HG03378 (cell line): ENCODE measurements around the gene TACC2.
"Not testable (repeated sequence)": the region's sequence is repeated elsewhere in the genome, so short reads cannot be mapped to it uniquely, and the experiment has no call there.

Source experiments
- ATAC-seq: cut with Tn5 transposase; IDR thresholded peaks from one replicate; pipeline ENCODE4 v1.9.1; 2021; ENCODE audit warnings: mild to moderate bottlenecking, moderate library complexity; ENCODE audit not compliant: unreplicated experiment

TACC2 gene

GRCh38 chr10:121988361-121989324 is at the start of gene TACC2:
TACC2 (plus strand) TSS chr10:121989163; CDS start chr10:122021982, 32,819 bp downstream.
- ATAC-seq = no peak

- ATAC-seq = no peak
Observed at GRCh38 chr10:121941532-121941931, 47.4 kb upstream of the TACC2 start.

- no peak for ATAC-seq
Observed at GRCh38 chr10:121942749-121943416, 46.1 kb upstream of the TACC2 start.

GRCh38 chr10:121947343-121948330 is 41.3 kb upstream of the TACC2 start:
- no peak for ATAC-seq

DNA sequence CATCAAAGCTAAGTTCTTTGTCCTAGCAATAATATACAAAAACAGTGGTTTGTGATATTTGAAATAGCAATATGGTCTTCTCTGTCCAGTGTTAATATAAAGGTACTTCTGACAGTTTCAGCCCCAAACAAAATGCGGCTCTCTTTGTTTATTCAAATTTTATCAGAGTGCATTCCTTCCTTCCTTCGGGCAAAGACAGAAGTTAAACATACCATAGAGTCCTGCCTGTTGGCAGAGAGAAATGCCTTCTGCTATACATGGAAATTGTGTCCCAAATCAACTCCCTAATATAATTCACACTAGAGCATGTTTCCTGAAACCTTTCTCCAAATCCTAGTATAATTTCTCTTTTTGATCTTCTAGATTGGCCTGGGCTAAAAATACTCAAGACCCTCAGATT is 39.9 kb upstream of the TACC2 start:
- no peak for ATAC-seq

- no peak for ATAC-seq
Observed at GRCh38 chr10:121949451-121949850, 39.5 kb upstream of the TACC2 start.

GRCh38 chr10:121952226-121952625 is 36.7 kb upstream of the TACC2 start:
- no peak for ATAC-seq

DNA sequence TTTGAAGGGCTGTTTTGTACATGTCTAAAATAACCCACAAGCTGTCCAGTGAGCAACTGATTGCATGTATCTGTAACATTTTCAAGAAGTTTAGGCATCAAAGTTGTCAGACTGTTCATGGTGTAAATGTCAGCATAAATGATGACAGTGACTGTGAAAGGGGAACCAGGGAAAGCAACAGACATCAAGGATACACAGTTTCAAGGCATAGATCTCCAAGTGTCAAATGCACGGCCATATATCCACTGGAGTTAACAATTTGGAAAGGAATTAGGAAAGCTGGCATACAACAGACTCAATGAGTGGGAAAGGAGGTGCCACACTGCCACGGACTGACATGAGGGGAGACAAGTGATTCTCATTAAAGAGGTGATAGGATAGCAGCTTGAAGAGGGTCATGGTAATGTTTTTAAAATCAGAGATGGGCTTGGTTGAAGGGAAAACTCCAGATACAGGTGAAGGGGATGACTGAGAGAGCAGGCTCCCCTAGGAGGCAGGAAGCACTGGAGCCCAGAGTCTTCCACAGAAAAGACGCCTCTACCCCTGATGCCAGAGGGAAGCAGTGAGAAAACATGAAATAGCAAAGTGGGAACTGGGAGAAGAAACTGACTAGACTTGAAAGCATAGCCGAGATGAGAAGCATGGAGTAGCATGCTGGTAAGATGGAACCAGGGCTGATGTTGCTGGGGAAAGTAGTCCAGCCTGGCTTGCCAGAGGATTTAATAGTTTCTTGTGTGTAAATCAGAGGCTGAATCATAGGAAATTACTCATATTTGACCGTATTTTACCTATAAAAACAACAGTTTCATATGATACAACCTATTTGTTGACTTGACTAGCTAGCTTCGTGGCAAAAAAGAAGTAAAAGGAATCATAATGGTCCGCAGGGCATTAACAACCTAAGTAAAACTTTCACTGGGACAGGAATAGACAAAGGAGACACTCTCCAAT is 32.6 kb upstream of the TACC2 start:
- no peak for ATAC-seq

- ATAC-seq = no peak
Observed at GRCh38 chr10:121959671-121960070, 29.3 kb upstream of the TACC2 start.

DNA sequence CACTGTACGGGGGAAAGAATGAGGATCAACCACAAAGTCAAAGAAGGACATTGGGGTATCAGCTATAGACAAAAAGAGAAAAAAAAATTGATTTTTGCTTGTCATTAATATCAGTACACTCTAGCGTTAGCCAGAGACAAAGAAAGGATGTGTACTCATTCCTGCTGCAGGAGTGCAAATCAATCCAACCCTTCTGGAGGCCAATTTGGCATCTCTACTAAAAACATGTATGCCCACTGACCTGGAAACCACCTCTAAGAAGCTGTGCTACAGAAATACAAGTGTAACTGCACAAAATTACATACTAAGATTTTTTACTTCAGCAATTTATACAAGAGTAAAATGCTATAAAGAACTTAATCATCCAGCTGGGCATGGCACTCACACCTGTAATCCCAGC is 27.5 kb upstream of the TACC2 start:
- no peak for ATAC-seq

GRCh38 chr10:121965996-121966395 is 23.0 kb upstream of the TACC2 start:
- no peak for ATAC-seq

DNA sequence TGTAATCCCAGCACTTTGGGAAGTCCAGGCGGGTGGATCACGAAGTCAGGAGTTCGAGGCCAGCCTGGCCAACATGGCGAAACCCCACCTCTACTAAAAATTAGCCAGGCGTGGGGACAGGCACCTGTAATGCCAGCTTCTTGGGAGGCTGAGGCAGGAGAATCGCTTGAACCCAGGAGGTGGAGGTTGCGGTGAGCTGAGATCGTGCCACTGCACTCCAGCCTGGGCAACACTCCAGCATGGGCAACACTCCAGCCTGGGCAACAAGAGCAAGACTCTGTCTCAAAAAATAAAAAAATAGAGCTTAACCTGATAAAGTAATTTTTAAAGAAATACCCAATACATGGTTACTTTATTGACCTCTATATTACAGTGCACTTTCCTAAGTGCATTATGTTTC is 19.9 kb upstream of the TACC2 start:
- not testable (repeated sequence) for ATAC-seq

DNA sequence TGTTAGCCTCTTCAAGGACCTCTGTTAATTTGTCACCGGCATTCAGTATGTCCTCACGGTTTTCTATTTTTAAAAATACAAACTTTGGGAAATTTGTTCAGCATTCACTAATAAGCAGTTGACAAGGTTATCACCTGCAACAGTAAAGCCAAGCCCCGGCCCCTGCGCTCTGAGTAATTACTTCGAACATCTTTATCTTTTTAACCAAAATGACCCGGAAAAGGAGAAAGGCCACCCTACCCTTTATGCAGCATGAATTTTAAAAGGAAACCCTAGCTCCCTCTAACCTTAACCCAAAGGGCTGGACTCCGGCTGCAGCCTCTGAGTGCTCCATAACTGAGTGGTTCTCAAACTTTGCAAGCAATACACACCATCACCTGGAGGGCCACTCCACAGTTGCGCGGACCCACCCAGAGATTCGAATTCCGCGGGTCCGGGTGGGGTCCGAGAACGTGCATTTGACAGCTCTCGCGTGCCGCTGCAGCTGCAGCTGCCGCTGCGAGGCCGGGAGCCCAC is 14.9 kb upstream of the TACC2 start:
- no peak for ATAC-seq

GRCh38 chr10:121974535-121975294 is 14.2 kb upstream of the TACC2 start, which contains the start of gene NSMCE4A:
NSMCE4A (minus strand) TSS chr10:121975217; CDS start chr10:121975165, 52 bp downstream.
- peak; percentile 80 for ATAC-seq

GRCh38 chr10:121975295-121976086 is 13.5 kb upstream of the TACC2 start:
- peak; percentile 16 for ATAC-seq

DNA sequence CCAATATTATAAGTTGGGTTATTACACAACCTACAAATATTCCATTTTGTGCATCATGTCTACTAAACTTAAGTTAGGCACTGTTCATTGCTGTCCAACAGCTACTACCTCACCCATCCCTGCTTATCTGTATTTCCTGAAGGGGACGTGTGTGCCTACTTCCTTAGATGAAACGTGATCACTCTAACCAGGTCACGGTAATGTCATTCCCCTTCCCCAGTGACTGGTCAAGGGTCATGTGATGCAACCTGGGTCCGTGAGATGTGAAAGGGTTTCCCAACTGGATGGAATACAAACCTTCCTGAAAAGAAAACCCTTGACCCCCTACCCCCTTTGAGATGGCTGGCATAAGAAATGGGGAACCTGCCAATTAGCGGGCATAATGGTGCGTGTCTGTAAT is 12.4 kb upstream of the TACC2 start:
- no peak for ATAC-seq

GRCh38 chr10:121978511-121978910 is 10.5 kb upstream of the TACC2 start:
- no peak for ATAC-seq

- no peak for ATAC-seq
Observed at GRCh38 chr10:121981346-121981745, 7.6 kb upstream of the TACC2 start.
